ENCODE data around the gene ODAPH.

GRCh38 chr4:75566911-75567310 is 11.0 kb downstream of the ODAPH start:
- TF ChIP-seq CTCF (IDR thresholded peaks at IDR 0.05) (no peak), POLR2A (IDR thresholded peaks at IDR 0.05) (no peak)

Data from right lobe of liver (tissue), 4 donors.